Glomerular visceral epithelial cell (primary cell): ENCODE measurements around the gene IQCE.

Experiments
- DNase-seq: peaks from one replicate; pipeline ENCODE4 v3.0.0-alpha.2; 2016; ENCODE audit errors: extremely low spot score

Gene IQCE

GRCh38 chr7:2558629-2559282, at the start of gene IQCE:
Gene IQCE, plus strand, starts transcription at chr7:2558979. Its CDS starts 203 bp downstream, at chr7:2559182.
- DNase-seq = peak; percentile 92

- DNase-seq = no peak
Measured at GRCh38 chr7:2509298-2509906, 49.4 kb upstream of the IQCE start.

- DNase-seq = no peak
Measured at GRCh38 chr7:2510130-2510776, 48.5 kb upstream of the IQCE start.

DNA sequence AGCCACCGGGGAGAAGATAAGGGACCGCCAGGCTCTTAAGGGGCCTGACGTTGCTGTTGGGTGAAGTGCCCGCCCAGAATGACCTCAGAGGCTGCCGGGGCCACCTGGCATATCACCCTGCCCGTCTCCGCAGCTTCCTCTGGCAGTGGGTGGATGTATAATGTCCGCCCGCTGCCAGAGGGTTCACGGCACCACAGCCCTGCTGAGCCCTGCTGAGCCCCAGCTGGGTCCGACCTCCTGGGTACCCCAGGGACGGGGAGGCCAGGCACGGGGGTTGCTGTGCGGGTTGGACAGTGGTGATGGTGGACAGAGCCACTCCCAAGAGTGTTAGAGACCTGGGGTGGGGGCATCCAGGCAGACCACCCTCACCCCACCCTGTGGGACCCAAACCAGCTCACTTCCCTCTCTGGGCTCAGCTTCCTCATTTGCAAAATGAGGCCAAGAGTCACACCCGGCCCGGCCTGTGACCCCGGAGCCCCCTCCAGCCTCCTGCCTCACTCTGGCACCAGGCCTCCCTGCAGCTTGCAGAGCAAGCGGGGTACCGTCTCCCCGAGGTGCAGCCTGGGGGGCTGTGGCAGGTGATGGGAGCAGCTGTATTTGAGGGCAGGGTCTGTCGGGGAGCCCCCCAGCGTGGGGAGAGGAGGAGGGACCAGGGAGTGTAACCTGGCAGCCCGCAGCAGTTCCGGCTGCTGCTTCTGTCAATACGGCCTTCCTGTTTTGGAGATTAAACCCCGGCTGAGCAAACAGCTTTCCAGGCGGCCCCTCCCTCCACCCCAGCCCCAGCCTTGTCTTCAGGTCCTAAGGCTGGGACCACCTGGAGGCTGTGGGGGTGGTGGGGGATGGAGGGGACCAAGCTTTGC, 47.6 kb upstream of the IQCE start:
- no peak for DNase-seq

DNA sequence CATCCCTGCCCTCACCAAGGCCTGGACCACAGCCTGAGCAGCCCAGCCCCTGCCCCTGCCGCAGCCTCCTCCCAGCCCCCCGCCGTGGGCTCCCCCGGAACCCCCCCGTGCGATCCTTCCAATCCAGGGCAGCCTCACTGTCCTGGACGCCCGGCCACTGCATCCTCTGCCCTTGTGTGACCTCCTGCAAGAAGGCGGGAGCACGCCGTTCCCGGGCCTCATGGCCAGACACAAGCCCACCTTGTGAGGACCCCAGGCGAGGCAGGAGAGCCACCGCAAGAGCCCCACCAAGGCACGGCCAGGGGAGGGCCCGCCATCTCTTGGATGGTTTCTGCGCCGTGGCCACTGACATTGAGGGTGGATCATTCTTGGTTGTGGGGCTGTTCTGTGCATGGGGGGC, 47.0 kb upstream of the IQCE start:
- no peak for DNase-seq

DNA sequence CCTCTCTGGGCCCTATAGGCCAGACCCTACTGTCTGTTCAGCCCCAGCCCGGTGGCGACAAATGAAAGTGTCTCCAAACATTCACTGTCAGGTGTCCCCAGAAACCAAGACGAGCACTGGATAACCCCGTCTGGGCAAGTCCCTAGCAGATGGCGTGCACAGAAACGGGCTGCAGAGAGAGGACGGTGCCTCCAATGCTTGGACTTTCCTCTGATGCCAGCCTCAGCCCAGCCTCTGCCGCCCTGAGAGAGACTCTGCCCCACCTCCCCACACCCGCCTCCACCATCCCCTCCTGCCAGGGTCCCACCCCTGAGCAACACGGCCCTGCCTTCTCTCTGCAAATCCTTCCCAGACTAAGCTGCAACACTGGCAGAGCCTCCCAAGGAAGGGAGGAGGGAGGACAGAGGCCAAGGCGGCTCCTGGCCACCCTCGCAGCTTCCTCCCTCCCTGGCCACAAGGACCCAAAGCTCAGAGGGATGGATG, 46.6 kb upstream of the IQCE start:
- no peak for DNase-seq

DNA sequence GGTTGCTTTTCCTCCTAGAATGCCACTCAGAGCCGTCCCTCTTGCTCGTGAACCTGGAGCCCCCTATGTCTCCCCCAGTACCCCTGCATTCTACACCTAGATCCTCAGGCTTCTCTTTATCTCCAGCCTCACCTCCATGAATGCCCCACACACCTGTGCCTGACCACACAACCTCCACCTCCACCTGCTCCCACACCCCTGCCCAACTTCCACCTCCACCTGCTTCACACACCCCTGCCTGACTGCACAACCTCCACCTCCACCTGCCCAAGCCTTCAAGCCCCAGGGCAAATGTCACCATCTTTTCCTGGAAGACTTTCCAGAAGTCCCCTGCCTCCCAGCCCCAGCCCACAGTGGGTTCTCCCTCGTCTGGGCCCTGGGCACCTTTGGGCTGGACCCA, 46.1 kb upstream of the IQCE start:
- no peak for DNase-seq

DNA sequence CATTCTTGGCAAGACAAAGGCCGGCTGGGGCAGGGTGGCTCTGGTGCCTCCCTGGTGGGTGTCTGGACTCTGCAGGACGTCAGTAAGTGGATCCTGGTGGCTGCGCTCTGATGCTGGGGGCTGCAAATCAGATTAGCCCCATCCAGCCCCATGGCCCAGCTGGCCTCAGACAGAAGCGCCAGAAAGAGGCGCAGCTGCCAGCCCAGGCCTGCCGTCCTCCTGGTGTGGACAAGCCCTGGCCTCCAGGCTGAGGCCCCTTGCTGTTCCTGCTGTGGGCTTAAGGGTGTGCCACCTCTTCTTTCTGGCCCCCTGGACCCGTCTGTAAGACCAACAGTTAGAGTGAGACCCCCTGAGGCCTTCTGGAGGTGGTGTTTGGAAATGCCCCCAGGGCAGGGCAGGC, 45.1 kb upstream of the IQCE start:
- no peak for DNase-seq

DNA sequence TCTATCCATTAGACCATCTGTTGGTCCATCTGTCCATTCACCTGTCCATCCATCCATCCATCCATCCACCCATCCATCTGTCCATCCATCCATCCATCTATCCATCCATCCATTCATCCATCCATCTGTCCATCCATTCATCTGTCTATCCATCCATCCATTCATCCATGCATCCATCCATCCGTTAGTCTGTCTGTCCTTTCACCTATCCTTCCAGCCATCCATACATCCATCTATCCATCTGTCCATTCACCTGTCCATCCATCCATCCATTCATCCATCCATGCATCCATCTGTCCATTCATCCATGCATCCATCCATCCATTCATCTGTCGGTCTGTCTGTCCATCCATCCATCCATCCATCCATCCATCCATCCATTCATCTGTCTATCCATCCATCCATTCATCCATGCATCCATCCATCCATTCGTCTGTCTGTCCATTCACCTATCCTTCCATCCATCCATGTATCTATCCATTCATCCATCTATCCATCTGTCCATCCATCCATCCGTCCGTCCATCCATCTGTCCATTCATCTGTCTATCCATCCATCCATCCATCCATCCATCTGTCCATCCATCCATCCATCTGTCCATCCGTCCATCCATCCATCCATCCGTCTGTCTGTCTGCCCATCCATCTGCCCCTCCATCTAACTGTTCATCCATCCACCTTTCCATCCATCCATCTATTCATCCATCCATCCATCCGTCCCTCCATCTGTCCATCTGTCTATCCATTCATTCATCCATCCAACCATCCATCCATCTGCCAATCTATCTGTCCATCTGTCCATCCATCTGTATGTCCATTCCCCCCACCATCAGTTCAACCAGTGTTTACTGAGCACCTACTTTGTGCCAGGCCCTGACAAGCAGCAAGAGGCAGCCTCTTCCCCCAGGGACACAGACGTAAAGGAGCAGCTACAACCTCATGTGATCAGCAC, 44.0 kb upstream of the IQCE start:
- no peak for DNase-seq

GRCh38 chr7:2515424-2516193, 43.2 kb upstream of the IQCE start:
- DNase-seq = peak; percentile 94

DNA sequence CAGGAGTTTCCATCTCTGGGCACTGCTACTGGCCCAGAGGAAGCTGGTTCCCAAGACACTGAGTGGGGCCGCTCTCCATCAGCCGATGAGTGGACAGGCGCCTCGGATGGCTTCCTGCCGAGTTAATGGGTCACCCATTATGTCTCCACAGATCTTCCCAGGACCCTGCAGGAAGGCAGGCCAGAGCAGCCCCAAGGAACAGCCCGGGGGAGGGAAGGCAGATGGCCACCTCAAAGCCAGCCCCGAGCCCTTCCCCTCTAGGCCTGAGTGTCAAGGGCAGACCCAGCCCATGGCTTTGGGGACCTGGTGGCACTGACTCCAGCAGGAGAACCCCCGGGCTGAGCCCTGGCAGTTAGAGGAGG, 42.6 kb upstream of the IQCE start:
- DNase-seq = peak; percentile 97

DNA sequence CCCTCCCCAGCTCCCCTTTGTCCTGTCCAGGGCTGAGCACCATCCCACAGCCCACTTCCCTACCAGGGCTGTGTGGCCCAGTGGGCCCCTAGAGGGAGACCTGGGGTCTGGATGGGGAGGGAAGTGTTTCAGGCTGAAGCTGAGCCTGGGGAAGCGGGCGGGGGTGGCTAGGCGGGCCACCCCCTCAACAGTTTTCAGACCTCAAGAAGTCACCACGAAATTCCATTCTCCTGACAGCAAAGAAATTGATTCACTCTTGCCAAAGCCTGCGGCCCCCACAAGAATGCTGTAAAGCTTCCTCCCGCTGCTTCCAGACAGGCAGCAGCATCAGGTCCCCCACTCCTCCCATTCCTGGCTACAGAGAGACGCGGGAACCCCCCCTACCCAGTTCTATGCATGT, 41.8 kb upstream of the IQCE start:
- peak; percentile 97 for DNase-seq

- peak; percentile 56 for DNase-seq
Measured at GRCh38 chr7:2517678-2518507, 40.9 kb upstream of the IQCE start.

- no peak for DNase-seq
Measured at GRCh38 chr7:2518737-2519118, 40.1 kb upstream of the IQCE start.

DNA sequence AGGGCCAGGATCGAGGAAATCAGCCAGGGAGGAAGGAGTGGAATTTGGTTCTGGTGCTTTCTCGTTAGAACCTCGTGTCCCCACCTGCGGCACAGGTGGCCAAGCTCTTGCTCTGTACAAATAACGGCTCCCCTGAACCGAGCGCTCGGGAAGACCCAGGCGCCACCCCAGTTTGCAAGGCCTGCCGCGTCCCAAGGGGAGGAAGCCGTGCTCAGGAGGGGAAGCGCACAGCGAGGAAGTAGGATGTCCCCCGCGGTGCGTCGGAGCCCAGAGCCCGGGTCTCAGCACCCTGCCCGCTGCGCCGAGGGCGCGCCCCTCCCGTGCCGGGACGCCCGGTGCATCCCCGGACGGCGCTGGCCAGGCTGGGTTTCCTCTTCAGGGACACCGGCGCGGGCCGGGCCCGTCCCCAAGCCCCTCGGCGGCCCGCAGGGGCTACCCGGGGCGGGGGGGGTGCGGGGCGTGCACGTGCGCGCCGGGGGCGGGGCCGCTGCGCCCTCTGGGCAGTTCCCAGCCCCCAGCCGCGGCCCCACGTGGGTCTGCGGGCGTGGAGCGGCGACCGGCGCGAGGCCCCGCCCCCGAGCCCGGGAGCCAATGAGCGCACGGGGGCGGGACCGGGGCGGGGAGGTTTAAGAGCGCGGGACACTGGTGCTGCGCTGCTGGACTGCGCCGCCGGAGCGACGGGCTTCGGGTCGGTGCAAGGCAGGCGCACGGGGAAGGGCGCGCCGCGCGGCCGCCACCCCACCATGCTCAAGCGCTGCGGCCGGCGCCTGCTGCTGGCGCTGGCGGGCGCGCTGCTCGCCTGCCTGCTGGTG, 39.5 kb upstream of the IQCE start, which contains the start of gene LFNG:
LFNG (plus strand) TSS at position 656 of the 812 bp plus-strand sequence; CDS start at position 744, 88 bp downstream.
- peak; percentile 95 for DNase-seq

GRCh38 chr7:2520131-2520760, 38.5 kb upstream of the IQCE start:
- peak; percentile 43 for DNase-seq

DNA sequence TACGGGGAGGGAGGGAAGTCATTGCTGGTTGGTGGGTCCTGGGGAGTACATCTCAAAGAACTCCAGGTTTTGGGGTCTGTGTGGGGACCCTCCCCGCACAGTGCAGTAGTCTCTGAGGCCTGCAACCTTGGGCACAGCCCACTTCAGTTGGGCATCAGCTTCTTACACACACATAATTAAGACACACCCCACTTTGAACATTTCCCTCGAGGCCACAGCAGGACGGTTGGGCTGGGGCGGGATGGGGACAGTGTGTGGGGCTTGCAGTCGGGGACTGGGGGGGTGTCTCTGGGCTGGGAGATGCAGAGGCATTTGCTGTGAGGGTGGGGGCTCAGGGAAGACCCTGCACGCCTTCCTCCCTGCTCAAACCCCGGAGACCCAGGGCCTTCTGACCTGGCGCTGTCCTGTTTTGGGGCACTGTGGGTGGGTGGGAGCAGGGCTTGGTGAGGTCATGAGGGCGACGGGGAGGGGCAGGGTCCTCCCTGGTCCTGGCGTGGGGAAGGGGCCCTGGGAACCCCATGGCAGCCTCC, 38.0 kb upstream of the IQCE start:
- DNase-seq = peak; percentile 36

DNA sequence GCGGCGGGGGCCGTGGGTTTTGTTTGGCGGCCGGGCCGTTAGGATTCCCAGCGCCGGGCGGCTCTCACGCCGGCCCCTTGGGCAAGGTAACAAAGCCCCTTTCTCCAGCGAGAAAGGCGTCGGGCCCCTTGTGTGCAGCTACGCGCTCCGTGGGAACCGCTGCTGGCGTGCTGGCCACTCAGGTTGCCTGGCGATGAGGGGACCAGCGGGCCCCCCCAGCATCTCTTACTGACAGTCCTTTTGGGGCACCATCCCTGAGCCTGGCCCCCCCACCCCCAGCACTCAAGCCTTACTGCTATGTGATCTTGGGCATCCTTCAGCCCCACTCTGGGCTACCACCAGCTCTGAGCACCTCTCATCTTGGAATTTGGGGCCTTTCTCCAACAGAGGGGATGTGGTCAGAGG, 37.4 kb upstream of the IQCE start:
- DNase-seq = peak; percentile 36
